Left lobe of liver (tissue), 2 donors: Measurements from ENCODE around the gene SYNPR. TPM values are rescaled to one million over a fixed set of nuclear protein-coding genes. Genes with fewer than 3 reads are reported as not detected.
"Not testable (repeated sequence)": the region's sequence is repeated elsewhere in the genome, so short reads cannot be mapped to it uniquely, and the experiment has no call there.

Experiments used
- ATAC-seq: fragments of 200-7000 bp; cut with Tn5 transposase; one replicate; pipeline ENCODE4 v1.9.1; 2020; ENCODE audit warnings: mild to moderate bottlenecking, moderate library complexity
- DNase-seq: peaks from one replicate; pipeline ENCODE4 v3.0.0-alpha.2; 2020; ENCODE audit warnings: low spot score
- total RNA-seq: library from RNA; stranded (reverse); gene quantifications from one replicate; pipeline ENCODE4 v1.2.1, GENCODE V29; 2021
- donor health status: DM: no; HTN: no; CAD: no; lungs with moderate emphysema.
- donor health status: DM: no; HTN: yes; CAD: no.

Gene SYNPR
- total RNA-seq, 1 donor from 2014 or later, result not detected

DNA sequence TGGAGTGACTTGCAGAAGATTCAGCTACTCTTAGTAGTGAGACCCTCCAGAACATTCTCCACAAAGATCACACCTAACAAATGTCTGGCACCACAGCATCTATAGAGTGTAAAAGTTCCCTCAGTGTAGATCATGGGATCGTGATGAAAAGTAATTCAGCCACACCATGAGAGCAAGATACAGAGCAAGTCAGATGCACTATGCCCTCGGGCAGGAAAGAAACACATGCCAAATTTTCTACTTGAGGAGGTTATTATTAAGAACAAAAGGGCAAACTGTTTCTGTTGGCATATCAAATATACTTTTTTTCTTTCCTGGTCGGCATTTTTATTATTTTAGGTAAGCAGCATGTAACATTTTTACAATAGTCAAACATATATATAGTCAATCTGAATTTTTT is 329.6 kb downstream of the SYNPR start:
- ATAC-seq, result no peak
- DNase-seq, result no peak

- no peak for ATAC-seq
- DNase-seq, result no peak
Observed at GRCh38 chr3:63609408-63609807, 331.3 kb downstream of the SYNPR start.

GRCh38 chr3:63609834-63610233 is 331.7 kb downstream of the SYNPR start:
- DNase-seq (no peak), ATAC-seq (no peak)

GRCh38 chr3:63611382-63611781 is 333.3 kb downstream of the SYNPR start:
- ATAC-seq, result no peak
- DNase-seq, result no peak

- no peak for DNase-seq
- ATAC-seq, result no peak
Observed at GRCh38 chr3:63613561-63613960, 335.5 kb downstream of the SYNPR start.

- no peak for DNase-seq
- no peak for ATAC-seq
Observed at GRCh38 chr3:63617391-63617790, 339.3 kb downstream of the SYNPR start.

DNA sequence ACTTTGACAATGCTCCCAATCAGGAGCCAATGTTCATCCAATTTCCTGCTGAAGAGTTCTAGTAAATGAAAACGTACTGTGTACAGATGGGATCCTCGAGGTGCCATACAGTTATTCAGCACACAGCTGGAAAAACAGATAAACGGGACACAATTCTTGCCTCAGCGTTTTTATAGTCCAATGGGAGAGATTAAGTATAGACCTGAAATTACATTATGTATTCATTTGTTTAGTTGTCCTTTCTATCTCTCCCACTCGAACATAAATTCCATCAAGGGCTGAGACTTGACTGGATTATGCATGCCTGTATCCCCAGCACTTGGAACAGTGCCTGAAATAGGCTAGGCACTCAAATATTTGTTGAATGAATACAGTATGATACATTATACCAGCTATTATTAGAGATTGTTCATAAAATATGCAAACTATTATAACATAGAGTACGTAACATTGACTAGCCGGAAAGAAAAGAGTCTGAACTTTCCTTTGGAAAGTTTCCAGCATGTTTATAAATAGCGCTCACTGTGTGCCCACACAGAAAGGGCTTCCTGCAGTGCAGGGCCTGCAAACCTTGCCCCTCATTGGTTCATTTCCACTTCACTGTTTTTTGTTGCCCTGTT is 346.9 kb downstream of the SYNPR start:
- DNase-seq, result no peak
- no peak for ATAC-seq

DNA sequence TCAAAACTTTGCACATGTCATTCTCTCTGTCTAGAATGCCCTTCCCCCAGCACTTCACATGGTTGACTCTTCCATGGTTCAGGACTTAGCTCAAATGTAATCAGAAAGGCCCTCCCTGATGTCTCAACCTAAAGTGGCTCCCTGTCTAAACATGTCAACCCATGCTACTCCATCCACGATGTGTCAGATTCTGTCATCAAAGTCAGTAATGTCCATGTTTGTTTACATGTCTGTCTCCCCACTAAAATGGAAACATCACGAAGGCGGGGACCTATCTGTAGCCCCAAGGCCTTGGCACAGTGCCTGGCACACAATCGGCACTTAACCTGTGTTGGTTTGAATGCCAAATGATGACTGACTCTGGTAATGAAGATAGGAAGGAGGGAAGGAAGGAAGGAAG is 353.6 kb downstream of the SYNPR start:
- no peak for ATAC-seq

DNA sequence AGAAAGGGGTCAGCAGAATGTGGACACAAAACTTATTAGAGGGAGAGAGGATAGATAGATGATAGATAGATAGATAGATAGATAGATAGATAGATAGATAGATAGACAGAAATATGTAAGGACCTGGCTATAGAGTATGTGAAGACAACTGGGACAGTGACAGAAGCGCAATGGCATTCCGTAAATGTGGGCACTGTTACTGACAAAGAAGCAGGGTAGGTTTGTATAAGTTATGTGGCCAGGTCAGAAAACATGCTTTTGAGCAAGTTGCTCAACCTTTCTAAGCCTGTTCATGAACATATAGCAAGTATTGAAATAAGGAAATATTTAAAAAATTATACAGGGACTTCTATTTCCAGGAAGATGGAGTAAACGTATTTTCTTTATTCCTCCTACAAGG is 357.1 kb downstream of the SYNPR start:
- ATAC-seq, result no peak
- no peak for DNase-seq

More for the DNA sequence above, 353.6 kb downstream of the SYNPR start:
- DNase-seq, result no peak

DNA sequence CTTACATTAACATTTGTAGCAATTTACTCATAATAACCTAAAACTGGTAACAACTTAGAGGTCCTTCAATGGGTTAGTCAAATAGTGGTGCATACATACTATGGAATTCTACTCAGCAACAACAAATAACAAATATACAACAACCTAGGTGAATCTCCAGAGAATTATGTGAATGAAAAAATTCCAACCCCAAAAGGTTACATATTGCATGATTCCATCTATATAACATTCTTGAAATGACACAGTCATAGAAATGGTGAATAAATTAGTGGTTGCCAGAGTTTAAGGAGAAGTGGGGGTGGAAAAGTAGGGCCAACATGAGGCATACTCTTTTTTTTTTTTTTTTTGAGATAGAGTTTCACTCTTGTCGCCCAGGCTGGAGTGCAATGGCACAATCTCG is 361.7 kb downstream of the SYNPR start:
- DNase-seq (no peak), ATAC-seq (no peak)

GRCh38 chr3:63642488-63642887 is 364.4 kb downstream of the SYNPR start:
- no peak for DNase-seq
- ATAC-seq, result no peak

GRCh38 chr3:63644212-63644797 is 366.2 kb downstream of the SYNPR start:
- no peak for DNase-seq
- no peak for ATAC-seq

- ATAC-seq, DNase-seq: not testable (repeated sequence)
Observed at GRCh38 chr3:63644928-63645781, 367.0 kb downstream of the SYNPR start.

GRCh38 chr3:63652066-63652725 is 374.1 kb downstream of the SYNPR start, which contains the start of gene SNTN:
Gene SNTN, plus strand, starts transcription at chr3:63652675. Its CDS starts 13 bp downstream, at chr3:63652688.
- DNase-seq (no peak), ATAC-seq (no peak)

DNA sequence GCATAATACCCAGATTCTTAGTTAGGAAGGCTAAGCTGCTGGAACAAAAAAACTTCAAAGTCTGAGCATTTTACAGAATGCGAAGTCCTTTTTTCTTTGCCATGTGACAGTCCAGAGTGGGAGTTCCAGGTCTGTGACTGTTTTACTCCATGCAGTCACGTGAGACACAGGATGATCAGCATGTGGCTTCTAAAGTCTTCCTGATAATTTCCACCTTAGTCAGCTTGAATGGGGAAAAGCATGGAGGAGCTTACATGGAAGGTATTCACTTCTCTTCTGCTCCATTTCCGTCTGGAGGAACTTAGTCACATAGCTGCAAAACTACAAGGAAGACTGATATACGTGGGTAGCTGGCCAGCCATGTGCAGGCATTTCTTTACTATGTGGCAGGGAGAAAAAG is 376.1 kb downstream of the SYNPR start:
- no peak for ATAC-seq
- no peak for DNase-seq

DNA sequence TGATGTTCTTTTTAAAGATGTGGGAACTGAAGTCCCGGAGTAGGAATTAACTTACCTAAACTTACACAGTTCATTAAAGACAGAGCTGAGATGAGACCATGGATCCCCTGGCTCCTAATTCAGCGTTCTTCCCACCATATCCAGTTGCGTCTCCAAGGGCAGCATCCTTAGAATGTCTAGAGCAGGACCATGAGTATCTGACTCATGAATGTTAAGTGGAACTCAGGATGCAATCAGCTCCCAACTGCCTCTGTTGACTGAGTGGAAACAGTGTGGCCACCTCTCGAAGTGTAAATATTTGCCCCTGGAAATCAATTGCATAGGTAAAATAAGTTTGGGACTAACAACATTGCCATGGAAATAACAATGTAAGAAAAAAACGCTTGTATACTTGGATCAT is 376.8 kb downstream of the SYNPR start:
- DNase-seq, result no peak
- ATAC-seq, result no peak

DNA sequence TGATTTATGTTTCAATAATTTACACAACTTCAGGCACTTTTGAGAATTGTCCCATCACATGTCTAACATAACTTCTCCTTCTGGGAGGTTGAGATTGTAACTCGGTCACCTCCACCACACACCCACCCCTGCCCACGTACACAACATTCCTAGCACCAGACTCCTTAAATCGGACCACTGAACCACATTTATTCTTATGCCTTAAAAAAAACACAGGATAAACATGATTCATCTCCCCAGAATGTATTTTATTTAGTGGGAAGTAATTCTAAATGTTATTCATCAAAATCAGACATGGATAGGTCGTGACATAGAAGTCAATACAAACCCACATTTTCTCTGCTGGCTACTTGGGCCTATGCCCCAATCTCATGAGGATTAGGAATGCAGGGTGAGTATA is 377.4 kb downstream of the SYNPR start:
- DNase-seq (no peak), ATAC-seq (no peak)

DNA sequence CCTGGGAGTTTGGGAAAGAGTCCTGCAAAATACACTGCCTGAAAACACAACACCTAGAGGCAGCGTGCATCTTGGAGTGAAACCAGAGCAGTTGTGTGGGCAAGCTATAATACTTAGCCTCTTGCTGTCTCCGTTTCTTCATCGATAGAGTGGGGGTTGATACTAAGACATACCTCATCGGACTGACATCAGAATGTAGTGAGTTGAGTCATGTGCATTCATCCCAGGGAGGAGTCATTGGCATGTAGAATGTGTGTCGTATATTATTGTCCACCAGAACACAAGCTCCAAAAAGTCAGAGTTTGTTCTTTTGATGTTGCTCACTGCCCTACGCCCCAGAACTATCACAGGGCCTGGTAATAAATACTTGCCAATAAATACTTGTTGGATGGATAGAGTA is 378.7 kb downstream of the SYNPR start:
- DNase-seq (no peak), ATAC-seq (no peak)

- ATAC-seq, result no peak
- no peak for DNase-seq
Observed at GRCh38 chr3:63661242-63661641, 383.1 kb downstream of the SYNPR start.

- DNase-seq, result no peak
Observed at GRCh38 chr3:63662011-63662410, 383.9 kb downstream of the SYNPR start.

GRCh38 chr3:63662500-63662899 is 384.4 kb downstream of the SYNPR start:
- ATAC-seq (no peak), DNase-seq (no peak)

More at GRCh38 chr3:63662011-63662410, 383.9 kb downstream of the SYNPR start:
- ATAC-seq, result no peak
